ENCODE data around the gene RPL38.

GRCh38 chr17:74219576-74220133 lies 16.2 kb downstream of the RPL38 start:
- TF ChIP-seq EZH2 (IDR thresholded peaks at IDR 0.05; ENCODE audit: borderline replicate concordance, insufficient read depth, low read depth, low read length, poor library complexity, severe bottlenecking), result no peak
- TF ChIP-seq, protein P1, sequence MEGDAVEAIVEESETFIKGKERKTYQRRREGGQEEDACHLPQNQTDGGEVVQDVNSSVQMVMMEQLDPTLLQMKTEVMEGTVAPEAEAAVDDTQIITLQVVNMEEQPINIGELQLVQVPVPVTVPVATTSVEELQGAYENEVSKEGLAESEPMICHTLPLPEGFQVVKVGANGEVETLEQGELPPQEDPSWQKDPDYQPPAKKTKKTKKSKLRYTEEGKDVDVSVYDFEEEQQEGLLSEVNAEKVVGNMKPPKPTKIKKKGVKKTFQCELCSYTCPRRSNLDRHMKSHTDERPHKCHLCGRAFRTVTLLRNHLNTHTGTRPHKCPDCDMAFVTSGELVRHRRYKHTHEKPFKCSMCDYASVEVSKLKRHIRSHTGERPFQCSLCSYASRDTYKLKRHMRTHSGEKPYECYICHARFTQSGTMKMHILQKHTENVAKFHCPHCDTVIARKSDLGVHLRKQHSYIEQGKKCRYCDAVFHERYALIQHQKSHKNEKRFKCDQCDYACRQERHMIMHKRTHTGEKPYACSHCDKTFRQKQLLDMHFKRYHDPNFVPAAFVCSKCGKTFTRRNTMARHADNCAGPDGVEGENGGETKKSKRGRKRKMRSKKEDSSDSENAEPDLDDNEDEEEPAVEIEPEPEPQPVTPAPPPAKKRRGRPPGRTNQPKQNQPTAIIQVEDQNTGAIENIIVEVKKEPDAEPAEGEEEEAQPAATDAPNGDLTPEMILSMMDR (IDR thresholded peaks at IDR 0.05), result no peak
